Panc1 (cell line): ENCODE measurements around the gene MAN2A2. TPM values are rescaled to one million over a fixed set of nuclear protein-coding genes. Genes with fewer than 3 reads are reported as not detected.

Source experiments
- ATAC-seq: fragments of 200-7000 bp; cut with Tn5 transposase; 2 replicates; pipeline ENCODE4 v1.9.1; 2020; ENCODE audit warnings: mild to moderate bottlenecking, moderate library complexity
- BruUV-seq: library from RNA; stranded (reverse); fragments of 400-500 nt; replicated peaks from 2 replicates; lab custom pipeline; 2021; lab: Mats Ljungman, UMichigan
- CTCF ChIA-PET: fragments of 300-600 bp; sonication (Branson Sonifier 250); formaldehyde crosslinking; loops from one replicate; lab custom pipeline; 2022; ENCODE audit warnings: antibody characterized with exemption; lab: Charles Lee
- POLR2A ChIA-PET: fragments of 300-600 bp; sonication (Branson Sonifier 250); formaldehyde crosslinking; loops from one replicate; lab custom pipeline; 2022; ENCODE audit warnings: antibody characterized with exemption; lab: Charles Lee
- DNase-seq: peaks from one replicate; pipeline ENCODE4 v3.0.0-alpha.2; 2010; ENCODE audit warnings: low read depth, low spot score
- H3K27ac ChIP-seq: 2 replicates; pipeline ENCODE4 v1.5.1; 2011; ENCODE audit warnings: mild to moderate bottlenecking, low read length, inconsistent platforms
- H3K27me3 ChIP-seq: fragments of 200-500 bp; sonication (Bioruptor generic); 2 replicates; pipeline ENCODE4 v1.6.0; 2014; ENCODE audit warnings: low read length, inconsistent platforms; ENCODE audit not compliant: control insufficient read depth, insufficient read depth
- H3K36me3 ChIP-seq: fragments of 200-500 bp; sonication (Bioruptor generic); 2 replicates; pipeline ENCODE4 v1.5.1; 2014; ENCODE audit warnings: inconsistent platforms, mild to moderate bottlenecking, low read length, moderate library complexity; ENCODE audit not compliant: control insufficient read depth, insufficient read depth
- H3K4me1 ChIP-seq: 2 replicates; pipeline ENCODE4 v1.5.1; 2011; ENCODE audit warnings: inconsistent platforms, mild to moderate bottlenecking, low read length, moderate library complexity; ENCODE audit not compliant: control insufficient read depth, insufficient read depth
- H3K4me3 ChIP-seq, 2 experiments: 2 replicates each; pipeline ENCODE4 v1.5.1; 2011 to 2012; ENCODE audit warnings: low read depth in 2 of 2, low read length in 2 of 2, mild to moderate bottlenecking in 2 of 2, inconsistent platforms in 1 of 2, moderate library complexity in 1 of 2
- H3K9me3 ChIP-seq: fragments of 200-500 bp; sonication (Bioruptor generic); 2 replicates; pipeline ENCODE4 v1.5.1; 2014; ENCODE audit warnings: low read depth, mild to moderate bottlenecking, inconsistent platforms, low read length, moderate library complexity; ENCODE audit not compliant: control insufficient read depth, insufficient read depth
- POLR2AphosphoS5 ChIP-seq: IDR thresholded peaks from 2 replicates; pipeline ENCODE4 v1.6.1; 2012; ENCODE audit warnings: mild to moderate bottlenecking, low read depth, low read length, moderate library complexity
- SIN3A ChIP-seq: IDR thresholded peaks from 2 replicates; pipeline ENCODE4 v1.6.1; 2012; ENCODE audit warnings: low read depth, mild to moderate bottlenecking, low read length, moderate library complexity, borderline replicate concordance; ENCODE audit not compliant: insufficient read depth
- TCF7L2 ChIP-seq: IDR thresholded peaks from 2 replicates; pipeline ENCODE4 v1.6.1; 2011; ENCODE audit warnings: mild to moderate bottlenecking, low read depth, low read length, inconsistent platforms
- in situ Hi-C: cut with HindIII; loops from 2 replicates; pipeline ENCODE4 v1.10.0; 2016; ENCODE audit warnings: low sequenced_read_pairs, low pct_unique_long_range_greater_than_20kb
- intact Hi-C: fragments of 100-400 bp; cut with micrococcal nuclease; formaldehyde crosslinking; loops from one replicate; pipeline ENCODE4 v1.10.0; 2022; ENCODE audit not compliant: unreplicated experiment
- total RNA-seq: library from RNA; stranded (reverse); gene quantifications from one replicate; pipeline ENCODE4 v1.2.1, GENCODE V29; 2021; ENCODE audit not compliant: unreplicated experiment
- TF ChIP-seq, protein P1 (sequence below): fragments of 450-650 bp; IDR thresholded peaks from 2 replicates; pipeline ENCODE4 v1.5.1; 2017; ENCODE audit warnings: mild to moderate bottlenecking
- TF ChIP-seq, protein P2 (sequence below), 2 experiments: IDR thresholded peaks; 2 replicates each; pipeline ENCODE4 v1.6.1; 2011 to 2012; ENCODE audit warnings: low read depth in 2 of 2, control low read depth in 1 of 2, low read length in 1 of 2, mild to moderate bottlenecking in 1 of 2, moderate library complexity in 1 of 2; ENCODE audit not compliant: insufficient read depth in 1 of 2

MAN2A2 gene
- total RNA-seq, 1 experiment from 2014 or later = 77.2 TPM

DNA sequence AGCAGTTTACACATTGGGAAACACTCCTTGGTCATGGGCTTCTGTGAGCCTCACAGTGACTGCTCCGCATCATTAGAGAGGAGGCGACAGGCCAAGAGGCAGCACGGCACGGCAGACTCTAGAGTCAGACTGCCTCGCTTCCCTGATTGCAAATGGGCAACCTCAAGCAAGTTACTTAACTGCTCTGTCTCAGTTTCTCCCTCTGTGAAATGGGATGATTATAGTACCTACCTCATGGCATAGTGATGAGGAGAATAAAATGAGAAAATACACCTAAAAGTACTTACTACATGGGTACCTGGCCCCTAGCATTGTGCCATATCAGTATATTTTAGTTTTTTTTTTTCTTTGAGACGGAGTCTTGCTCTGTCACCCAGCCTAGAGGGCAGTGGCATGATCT lies 47.6 kb downstream of the MAN2A2 start:
- Histone ChIP-seq H3K27me3 (no peaks in the 10 kb centered on the region), H3K4me1 (peaks cover 12% of the 10 kb centered on the region), H3K9me3 (no peaks in the 10 kb centered on the region), H3K4me3 (no peak overlapping the region), H3K36me3 (peaks cover 4% of the 10 kb centered on the region; the same call in 1 of the 2 replicates), H3K27ac (no peak overlapping the region)
- ChIA-PET POLR2A (no interaction called here), CTCF (no interaction called here)
- in situ Hi-C loops (no loop called here), intact Hi-C loops (no loop called here)
- DNase-seq (no peak), ATAC-seq (no peak)
- TF ChIP-seq, protein P1, sequence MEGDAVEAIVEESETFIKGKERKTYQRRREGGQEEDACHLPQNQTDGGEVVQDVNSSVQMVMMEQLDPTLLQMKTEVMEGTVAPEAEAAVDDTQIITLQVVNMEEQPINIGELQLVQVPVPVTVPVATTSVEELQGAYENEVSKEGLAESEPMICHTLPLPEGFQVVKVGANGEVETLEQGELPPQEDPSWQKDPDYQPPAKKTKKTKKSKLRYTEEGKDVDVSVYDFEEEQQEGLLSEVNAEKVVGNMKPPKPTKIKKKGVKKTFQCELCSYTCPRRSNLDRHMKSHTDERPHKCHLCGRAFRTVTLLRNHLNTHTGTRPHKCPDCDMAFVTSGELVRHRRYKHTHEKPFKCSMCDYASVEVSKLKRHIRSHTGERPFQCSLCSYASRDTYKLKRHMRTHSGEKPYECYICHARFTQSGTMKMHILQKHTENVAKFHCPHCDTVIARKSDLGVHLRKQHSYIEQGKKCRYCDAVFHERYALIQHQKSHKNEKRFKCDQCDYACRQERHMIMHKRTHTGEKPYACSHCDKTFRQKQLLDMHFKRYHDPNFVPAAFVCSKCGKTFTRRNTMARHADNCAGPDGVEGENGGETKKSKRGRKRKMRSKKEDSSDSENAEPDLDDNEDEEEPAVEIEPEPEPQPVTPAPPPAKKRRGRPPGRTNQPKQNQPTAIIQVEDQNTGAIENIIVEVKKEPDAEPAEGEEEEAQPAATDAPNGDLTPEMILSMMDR = no peak
- TF ChIP-seq SIN3A = no peak
- TF ChIP-seq POLR2AphosphoS5 = no peak
- TF ChIP-seq, protein P2, sequence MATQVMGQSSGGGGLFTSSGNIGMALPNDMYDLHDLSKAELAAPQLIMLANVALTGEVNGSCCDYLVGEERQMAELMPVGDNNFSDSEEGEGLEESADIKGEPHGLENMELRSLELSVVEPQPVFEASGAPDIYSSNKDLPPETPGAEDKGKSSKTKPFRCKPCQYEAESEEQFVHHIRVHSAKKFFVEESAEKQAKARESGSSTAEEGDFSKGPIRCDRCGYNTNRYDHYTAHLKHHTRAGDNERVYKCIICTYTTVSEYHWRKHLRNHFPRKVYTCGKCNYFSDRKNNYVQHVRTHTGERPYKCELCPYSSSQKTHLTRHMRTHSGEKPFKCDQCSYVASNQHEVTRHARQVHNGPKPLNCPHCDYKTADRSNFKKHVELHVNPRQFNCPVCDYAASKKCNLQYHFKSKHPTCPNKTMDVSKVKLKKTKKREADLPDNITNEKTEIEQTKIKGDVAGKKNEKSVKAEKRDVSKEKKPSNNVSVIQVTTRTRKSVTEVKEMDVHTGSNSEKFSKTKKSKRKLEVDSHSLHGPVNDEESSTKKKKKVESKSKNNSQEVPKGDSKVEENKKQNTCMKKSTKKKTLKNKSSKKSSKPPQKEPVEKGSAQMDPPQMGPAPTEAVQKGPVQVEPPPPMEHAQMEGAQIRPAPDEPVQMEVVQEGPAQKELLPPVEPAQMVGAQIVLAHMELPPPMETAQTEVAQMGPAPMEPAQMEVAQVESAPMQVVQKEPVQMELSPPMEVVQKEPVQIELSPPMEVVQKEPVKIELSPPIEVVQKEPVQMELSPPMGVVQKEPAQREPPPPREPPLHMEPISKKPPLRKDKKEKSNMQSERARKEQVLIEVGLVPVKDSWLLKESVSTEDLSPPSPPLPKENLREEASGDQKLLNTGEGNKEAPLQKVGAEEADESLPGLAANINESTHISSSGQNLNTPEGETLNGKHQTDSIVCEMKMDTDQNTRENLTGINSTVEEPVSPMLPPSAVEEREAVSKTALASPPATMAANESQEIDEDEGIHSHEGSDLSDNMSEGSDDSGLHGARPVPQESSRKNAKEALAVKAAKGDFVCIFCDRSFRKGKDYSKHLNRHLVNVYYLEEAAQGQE (IDR thresholded peaks at IDR 0.05; ENCODE audit: insufficient read depth in 1 of 2, low read depth in 2 of 2, low read length in 1 of 2) = no peak
- no peak for TF ChIP-seq TCF7L2
- no TSS peak for BruUV-seq

- Histone ChIP-seq H3K4me1 (peaks cover 23% of the 10 kb centered on the region), H3K27ac (no peak overlapping the region), H3K4me3 (no peak overlapping the region), H3K27me3 (no peaks in the 10 kb centered on the region), H3K36me3 (peaks cover 4% of the 10 kb centered on the region; the same call in 1 of the 2 replicates), H3K9me3 (no peaks in the 10 kb centered on the region)
- intact Hi-C loops = no loop called here
- DNase-seq (no peak), ATAC-seq (no peak)
- TF ChIP-seq, protein P2 (IDR thresholded peaks at IDR 0.05; ENCODE audit: insufficient read depth in 1 of 2, low read depth in 2 of 2, low read length in 1 of 2) = no peak
- TF ChIP-seq, protein P1 = no peak
- no peak for TF ChIP-seq TCF7L2
- no peak for TF ChIP-seq SIN3A
- TF ChIP-seq POLR2AphosphoS5 = no peak
- ChIA-PET POLR2A (no interaction called here), CTCF (interaction anchor here (1.1 kb wide), 1 partner anchor 97 kb away, joined by 3 read pairs; no protein-coding TSS in a partner anchor)
- in situ Hi-C loops = no loop called here
- no TSS peak for BruUV-seq
Measured at GRCh38 chr15:90952901-90953677, 50.0 kb downstream of the MAN2A2 start.
